Measurements from ENCODE around the gene MUSTN1. TPM values are rescaled to one million over a fixed set of nuclear protein-coding genes. Genes with fewer than 3 reads are reported as not detected.
A peak's percentile ranks its signal among the peaks of the same experiment; 100 is the strongest.

The MUSTN1 gene
- total RNA-seq, 1 donor from 2014 or later: 3.5 TPM

DNA sequence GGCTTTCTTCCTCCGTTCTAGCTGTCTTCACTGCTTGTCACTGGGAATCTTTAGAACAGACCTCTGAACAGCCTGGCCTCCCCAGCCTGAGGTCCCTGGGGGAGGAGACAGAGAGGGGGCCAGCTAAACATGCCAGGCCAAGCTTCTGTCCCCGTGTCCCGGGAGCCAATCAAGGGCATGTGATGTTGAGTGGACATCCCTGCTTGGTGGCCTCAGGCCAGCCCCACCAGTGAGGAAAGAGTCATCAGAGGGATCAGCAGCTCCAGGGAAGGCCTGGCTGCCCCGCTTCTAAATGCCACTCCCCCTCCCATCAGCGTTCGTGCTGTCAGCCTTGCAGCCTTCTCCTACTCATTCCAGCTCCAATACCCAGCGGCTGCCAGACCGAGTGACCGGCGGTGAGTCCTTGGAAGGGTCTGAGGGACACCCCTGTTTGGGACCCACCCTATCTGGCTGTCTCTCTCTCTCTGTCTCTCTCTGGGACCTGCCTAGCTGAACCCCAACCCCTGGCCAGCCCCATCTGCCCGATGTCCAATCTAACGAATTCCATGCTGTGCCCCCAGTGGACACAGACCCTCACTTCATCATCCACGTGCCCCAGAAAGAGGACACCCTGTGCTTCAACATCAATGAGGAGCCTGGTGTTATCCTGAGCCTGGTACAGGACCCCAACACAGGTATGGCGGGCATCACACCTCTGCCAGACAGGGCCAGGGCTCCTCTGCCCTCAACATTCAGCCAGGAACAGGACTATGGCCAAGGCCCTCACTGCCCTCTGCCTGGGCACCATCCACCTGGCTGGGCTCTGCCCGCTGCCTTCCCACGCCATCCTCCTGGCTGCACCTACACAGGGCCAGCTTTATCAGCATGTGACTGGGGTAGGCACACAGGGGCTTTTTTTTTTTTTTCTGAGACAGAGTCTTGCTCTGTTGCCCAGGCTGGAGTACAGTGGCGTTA is 46.9 kb downstream of the MUSTN1 start:
- peak; percentile 21 for DNase-seq
- no peak overlapping the region for H3K4me3 Mint-ChIP-seq (ENCODE audit: unreplicated experiment)
- peaks cover 5% of the 10 kb centered on the region for H3K27me3 Mint-ChIP-seq (ENCODE audit: unreplicated experiment)
- H3K9me3 Mint-ChIP-seq (ENCODE audit: unreplicated experiment): peaks cover 4% of the 10 kb centered on the region
- TF ChIP-seq, protein P1, sequence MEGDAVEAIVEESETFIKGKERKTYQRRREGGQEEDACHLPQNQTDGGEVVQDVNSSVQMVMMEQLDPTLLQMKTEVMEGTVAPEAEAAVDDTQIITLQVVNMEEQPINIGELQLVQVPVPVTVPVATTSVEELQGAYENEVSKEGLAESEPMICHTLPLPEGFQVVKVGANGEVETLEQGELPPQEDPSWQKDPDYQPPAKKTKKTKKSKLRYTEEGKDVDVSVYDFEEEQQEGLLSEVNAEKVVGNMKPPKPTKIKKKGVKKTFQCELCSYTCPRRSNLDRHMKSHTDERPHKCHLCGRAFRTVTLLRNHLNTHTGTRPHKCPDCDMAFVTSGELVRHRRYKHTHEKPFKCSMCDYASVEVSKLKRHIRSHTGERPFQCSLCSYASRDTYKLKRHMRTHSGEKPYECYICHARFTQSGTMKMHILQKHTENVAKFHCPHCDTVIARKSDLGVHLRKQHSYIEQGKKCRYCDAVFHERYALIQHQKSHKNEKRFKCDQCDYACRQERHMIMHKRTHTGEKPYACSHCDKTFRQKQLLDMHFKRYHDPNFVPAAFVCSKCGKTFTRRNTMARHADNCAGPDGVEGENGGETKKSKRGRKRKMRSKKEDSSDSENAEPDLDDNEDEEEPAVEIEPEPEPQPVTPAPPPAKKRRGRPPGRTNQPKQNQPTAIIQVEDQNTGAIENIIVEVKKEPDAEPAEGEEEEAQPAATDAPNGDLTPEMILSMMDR (IDR thresholded peaks at IDR 0.05; ENCODE audit: partially characterized antibody, unreplicated experiment): no peak
- no peak overlapping the region for H3K27ac Mint-ChIP-seq (ENCODE audit: unreplicated experiment)
- peaks cover 5% of the 10 kb centered on the region for H3K4me1 Mint-ChIP-seq (ENCODE audit: low read depth, unreplicated experiment)
- no peaks in the 10 kb centered on the region for H3K36me3 Mint-ChIP-seq (ENCODE audit: unreplicated experiment)

DNA sequence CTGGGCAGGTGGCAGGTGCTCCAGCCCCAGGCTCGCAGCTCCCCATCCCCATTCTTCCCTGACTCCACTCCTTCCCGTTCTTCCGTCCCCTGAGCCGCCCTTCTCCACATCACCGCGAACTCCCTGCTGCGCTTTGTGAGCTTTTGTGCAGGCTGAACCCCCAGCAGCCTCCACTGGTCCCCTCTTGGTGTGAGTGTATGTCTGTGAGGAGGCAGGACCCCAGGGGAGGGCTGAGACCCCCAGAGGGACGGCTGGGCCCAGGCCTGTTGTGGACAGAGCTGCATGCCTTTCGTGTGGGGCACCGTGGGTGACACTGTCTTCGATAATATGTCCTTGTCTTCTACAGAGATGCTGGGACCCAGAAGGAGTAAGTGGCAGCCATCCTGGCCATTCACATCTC is 47.6 kb downstream of the MUSTN1 start:
- H3K36me3 Mint-ChIP-seq (ENCODE audit: unreplicated experiment): no peaks in the 10 kb centered on the region
- H3K9me3 Mint-ChIP-seq (ENCODE audit: unreplicated experiment): peaks cover 2% of the 10 kb centered on the region
- H3K27me3 Mint-ChIP-seq (ENCODE audit: unreplicated experiment): peaks cover 5% of the 10 kb centered on the region
- peaks cover 2% of the 10 kb centered on the region for H3K4me1 Mint-ChIP-seq (ENCODE audit: low read depth, unreplicated experiment)
- TF ChIP-seq, protein P1 (IDR thresholded peaks at IDR 0.05; ENCODE audit: partially characterized antibody, unreplicated experiment): no peak
- peak; percentile 9 for DNase-seq
- no peak overlapping the region for H3K4me3 Mint-ChIP-seq (ENCODE audit: unreplicated experiment)
- H3K27ac Mint-ChIP-seq (ENCODE audit: unreplicated experiment): no peak overlapping the region

DNA sequence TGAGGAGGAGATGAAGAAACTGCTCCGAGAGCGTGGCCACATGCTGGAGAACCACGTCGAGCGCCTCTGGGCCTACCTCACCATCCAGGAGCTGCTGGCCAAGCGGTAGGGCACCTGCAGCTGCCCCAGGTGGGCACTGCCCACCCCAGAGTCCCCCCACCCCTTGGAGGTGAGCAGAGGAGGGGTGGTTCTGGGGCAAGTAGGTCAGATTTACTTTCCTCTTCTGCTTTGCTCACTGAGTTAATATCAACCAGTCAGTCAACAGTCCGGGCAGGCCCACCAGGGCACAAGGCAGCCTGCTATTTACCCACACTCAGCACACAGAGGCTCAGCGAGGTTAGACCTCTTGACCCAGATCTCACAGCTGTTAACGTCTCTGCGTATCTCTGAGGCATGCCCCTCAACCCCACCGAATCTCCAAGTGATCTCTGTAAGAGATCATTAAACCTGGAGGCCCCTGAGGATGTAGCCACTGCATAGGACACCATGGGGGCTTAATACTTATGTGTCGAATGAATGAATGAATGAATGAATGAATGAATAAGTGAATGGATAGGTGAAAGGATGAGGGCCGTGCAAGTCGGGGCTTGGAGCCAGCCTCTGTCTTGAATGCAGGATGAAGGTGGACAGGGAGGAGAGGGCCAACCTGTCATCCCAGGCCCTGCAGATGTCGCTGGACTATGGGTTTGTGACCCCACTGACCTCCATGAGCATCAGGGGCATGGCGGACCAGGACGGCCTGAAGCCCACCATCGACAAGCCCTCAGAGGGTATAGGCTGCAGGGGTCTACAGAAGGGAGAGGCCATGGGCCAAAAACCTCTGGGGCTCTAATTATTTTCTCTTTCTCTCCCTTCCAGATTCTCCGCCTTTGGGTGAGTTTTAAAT is 48.2 kb downstream of the MUSTN1 start:
- TF ChIP-seq, protein P1 (IDR thresholded peaks at IDR 0.05; ENCODE audit: partially characterized antibody, unreplicated experiment): no peak
- no peak overlapping the region for H3K27ac Mint-ChIP-seq (ENCODE audit: unreplicated experiment)
- H3K27me3 Mint-ChIP-seq (ENCODE audit: unreplicated experiment): peaks cover 5% of the 10 kb centered on the region

DNA sequence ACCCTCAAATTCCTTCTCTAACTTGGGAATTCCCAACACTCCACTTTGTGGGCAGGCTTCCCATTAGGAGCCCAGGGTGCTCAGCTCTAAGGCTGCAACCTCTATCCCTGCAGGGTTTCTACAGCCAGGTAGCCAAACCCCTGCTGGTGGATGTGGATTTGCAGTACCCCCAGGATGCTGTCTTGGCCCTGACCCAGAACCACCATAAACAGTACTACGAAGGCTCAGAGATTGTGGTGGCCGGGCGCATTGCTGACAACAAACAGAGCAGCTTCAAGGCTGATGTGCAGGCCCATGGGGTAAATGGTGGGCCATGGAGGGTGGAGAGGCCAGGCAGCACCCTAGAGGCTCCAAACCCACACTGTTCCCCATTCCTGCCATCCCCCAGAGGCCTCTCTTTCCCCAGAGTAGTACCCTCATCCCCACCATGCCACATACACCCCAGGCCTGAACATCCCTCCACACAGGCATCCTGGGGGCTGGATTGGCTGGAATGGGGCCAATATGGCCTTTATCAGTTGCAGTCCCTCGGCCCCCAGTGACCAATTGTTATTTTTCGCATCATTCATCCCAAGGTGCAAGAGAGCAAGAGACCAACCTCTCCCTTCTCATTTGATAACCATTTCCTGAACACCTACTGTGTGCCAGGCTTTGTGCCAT is 49.8 kb downstream of the MUSTN1 start:
- H3K27ac Mint-ChIP-seq (ENCODE audit: unreplicated experiment): no peak overlapping the region
- TF ChIP-seq, protein P1 (IDR thresholded peaks at IDR 0.05; ENCODE audit: partially characterized antibody, unreplicated experiment): no peak
- DNase-seq: peak; percentile 4
- H3K9me3 Mint-ChIP-seq (ENCODE audit: unreplicated experiment): peaks cover 3% of the 10 kb centered on the region
- H3K27me3 Mint-ChIP-seq (ENCODE audit: unreplicated experiment): peaks cover 6% of the 10 kb centered on the region
- H3K4me3 Mint-ChIP-seq (ENCODE audit: unreplicated experiment): no peak overlapping the region
- peaks cover 2% of the 10 kb centered on the region for H3K4me1 Mint-ChIP-seq (ENCODE audit: low read depth, unreplicated experiment)
- H3K36me3 Mint-ChIP-seq (ENCODE audit: unreplicated experiment): no peaks in the 10 kb centered on the region

More for the DNA sequence above, 48.2 kb downstream of the MUSTN1 start:
- Mint-ChIP-seq H3K4me1 (ENCODE audit: low read depth, unreplicated experiment) (peaks cover 2% of the 10 kb centered on the region), H3K36me3 (ENCODE audit: unreplicated experiment) (no peaks in the 10 kb centered on the region), H3K9me3 (ENCODE audit: unreplicated experiment) (peaks cover 2% of the 10 kb centered on the region), H3K4me3 (ENCODE audit: unreplicated experiment) (no peak overlapping the region)
- peak; percentile 2 for DNase-seq
